Panc1 (cell line): Measurements from ENCODE around the gene LSM6. TPM values are rescaled to one million over a fixed set of nuclear protein-coding genes. Genes with fewer than 3 reads are reported as not detected.

Experiments
- ATAC-seq: fragments of 200-7000 bp; cut with Tn5 transposase; 2 replicates; pipeline ENCODE4 v1.9.1; 2020; ENCODE audit warnings: mild to moderate bottlenecking, moderate library complexity
- BruUV-seq: library from RNA; stranded (reverse); fragments of 400-500 nt; replicated peaks from 2 replicates; lab custom pipeline; 2021; lab: Mats Ljungman, UMichigan
- CTCF ChIA-PET: fragments of 300-600 bp; sonication (Branson Sonifier 250); formaldehyde crosslinking; loops from one replicate; lab custom pipeline; 2022; ENCODE audit warnings: antibody characterized with exemption; lab: Charles Lee
- POLR2A ChIA-PET: fragments of 300-600 bp; sonication (Branson Sonifier 250); formaldehyde crosslinking; loops from one replicate; lab custom pipeline; 2022; ENCODE audit warnings: antibody characterized with exemption; lab: Charles Lee
- DNase-seq: peaks from one replicate; pipeline ENCODE4 v3.0.0-alpha.2; 2010; ENCODE audit warnings: low read depth, low spot score
- H3K27ac ChIP-seq: 2 replicates; pipeline ENCODE4 v1.5.1; 2011; ENCODE audit warnings: mild to moderate bottlenecking, low read length, inconsistent platforms
- H3K27me3 ChIP-seq: fragments of 200-500 bp; sonication (Bioruptor generic); 2 replicates; pipeline ENCODE4 v1.6.0; 2014; ENCODE audit warnings: low read length, inconsistent platforms; ENCODE audit not compliant: control insufficient read depth, insufficient read depth
- H3K36me3 ChIP-seq: fragments of 200-500 bp; sonication (Bioruptor generic); 2 replicates; pipeline ENCODE4 v1.5.1; 2014; ENCODE audit warnings: inconsistent platforms, mild to moderate bottlenecking, low read length, moderate library complexity; ENCODE audit not compliant: control insufficient read depth, insufficient read depth
- H3K4me1 ChIP-seq: 2 replicates; pipeline ENCODE4 v1.5.1; 2011; ENCODE audit warnings: inconsistent platforms, mild to moderate bottlenecking, low read length, moderate library complexity; ENCODE audit not compliant: control insufficient read depth, insufficient read depth
- H3K4me3 ChIP-seq, 2 experiments: 2 replicates each; pipeline ENCODE4 v1.5.1; 2011 to 2012; ENCODE audit warnings: low read depth in 2 of 2, low read length in 2 of 2, mild to moderate bottlenecking in 2 of 2, inconsistent platforms in 1 of 2, moderate library complexity in 1 of 2
- H3K9me3 ChIP-seq: fragments of 200-500 bp; sonication (Bioruptor generic); 2 replicates; pipeline ENCODE4 v1.5.1; 2014; ENCODE audit warnings: low read depth, mild to moderate bottlenecking, inconsistent platforms, low read length, moderate library complexity; ENCODE audit not compliant: control insufficient read depth, insufficient read depth
- CTCF ChIP-seq: fragments of 450-650 bp; IDR thresholded peaks from 2 replicates; pipeline ENCODE4 v1.5.1; 2017; ENCODE audit warnings: mild to moderate bottlenecking
- POLR2AphosphoS5 ChIP-seq: IDR thresholded peaks from 2 replicates; pipeline ENCODE4 v1.6.1; 2012; ENCODE audit warnings: mild to moderate bottlenecking, low read depth, low read length, moderate library complexity
- REST ChIP-seq, 2 experiments: IDR thresholded peaks; 2 replicates each; pipeline ENCODE4 v1.6.1; 2011 to 2012; ENCODE audit warnings: low read depth in 2 of 2, control low read depth in 1 of 2, low read length in 1 of 2, mild to moderate bottlenecking in 1 of 2, moderate library complexity in 1 of 2; ENCODE audit not compliant: insufficient read depth in 1 of 2
- SIN3A ChIP-seq: IDR thresholded peaks from 2 replicates; pipeline ENCODE4 v1.6.1; 2012; ENCODE audit warnings: low read depth, mild to moderate bottlenecking, low read length, moderate library complexity, borderline replicate concordance; ENCODE audit not compliant: insufficient read depth
- TCF7L2 ChIP-seq: IDR thresholded peaks from 2 replicates; pipeline ENCODE4 v1.6.1; 2011; ENCODE audit warnings: mild to moderate bottlenecking, low read depth, low read length, inconsistent platforms
- in situ Hi-C: cut with HindIII; loops from 2 replicates; pipeline ENCODE4 v1.10.0; 2016; ENCODE audit warnings: low sequenced_read_pairs, low pct_unique_long_range_greater_than_20kb
- intact Hi-C: fragments of 100-400 bp; cut with micrococcal nuclease; formaldehyde crosslinking; loops from one replicate; pipeline ENCODE4 v1.10.0; 2022; ENCODE audit not compliant: unreplicated experiment
- total RNA-seq: library from RNA; stranded (reverse); gene quantifications from one replicate; pipeline ENCODE4 v1.2.1, GENCODE V29; 2021; ENCODE audit not compliant: unreplicated experiment

LSM6 gene
- total RNA-seq, 1 experiment from 2014 or later, result 15.9 TPM

GRCh38 chr4:146235654-146236177, 60.2 kb downstream of the LSM6 start:
- CTCF ChIA-PET, result no interaction called here
- intact Hi-C loops, result no loop called here
- ATAC-seq, result no peak
- no peak for DNase-seq
- Histone ChIP-seq H3K36me3 (no peaks in the 10 kb centered on the region), H3K4me1 (no peaks in the 10 kb centered on the region), H3K4me3 (no peak overlapping the region), H3K9me3 (no peaks in the 10 kb centered on the region), H3K27me3 (no peaks in the 10 kb centered on the region), H3K27ac (no peak overlapping the region)
- POLR2A ChIA-PET, result no interaction called here
- no TSS peak for BruUV-seq
- in situ Hi-C loops, result no loop called here
- TF ChIP-seq POLR2AphosphoS5, result no peak
- TF ChIP-seq REST (IDR thresholded peaks at IDR 0.05; ENCODE audit: insufficient read depth in 1 of 2, low read depth in 2 of 2, low read length in 1 of 2), result no peak
- no peak for TF ChIP-seq CTCF
- no peak for TF ChIP-seq TCF7L2
- TF ChIP-seq SIN3A, result no peak

GRCh38 chr4:146236216-146236615, 60.7 kb downstream of the LSM6 start:
- Histone ChIP-seq H3K4me3 (no peak overlapping the region), H3K9me3 (no peaks in the 10 kb centered on the region), H3K27ac (no peak overlapping the region), H3K36me3 (no peaks in the 10 kb centered on the region), H3K27me3 (no peaks in the 10 kb centered on the region), H3K4me1 (no peaks in the 10 kb centered on the region)
- POLR2A ChIA-PET, result no interaction called here
- TF ChIP-seq REST (IDR thresholded peaks at IDR 0.05; ENCODE audit: insufficient read depth in 1 of 2, low read depth in 2 of 2, low read length in 1 of 2), result no peak
- TF ChIP-seq TCF7L2, result no peak
- TF ChIP-seq POLR2AphosphoS5, result no peak
- no peak for TF ChIP-seq CTCF
- no peak for TF ChIP-seq SIN3A
- in situ Hi-C loops (no loop called here), intact Hi-C loops (no loop called here)
- DNase-seq, result no peak
- BruUV-seq, result no TSS peak
- no peak for ATAC-seq
- CTCF ChIA-PET, result no interaction called here
